ENCODE measurements around the gene ALOX5.

The ALOX5 gene

GRCh38 chr10:45442662-45443061, 68.6 kb downstream of the ALOX5 start:
- DNase-seq (ENCODE audit: low read depth), result no peak
- H3K4me3 ChIP-seq (ENCODE audit: low read depth, low read length), result no peak overlapping the region
- no peak for TF ChIP-seq CTCF (IDR thresholded peaks at IDR 0.05; ENCODE audit: control insufficient read depth, extremely low read depth, insufficient read depth)

- TF ChIP-seq CTCF (IDR thresholded peaks at IDR 0.05; ENCODE audit: control insufficient read depth, extremely low read depth, insufficient read depth), result no peak
- DNase-seq (ENCODE audit: low read depth), result no peak
- no peak overlapping the region for H3K4me3 ChIP-seq (ENCODE audit: low read depth, low read length)
Measured at GRCh38 chr10:45443101-45444009, 69.3 kb downstream of the ALOX5 start.

- DNase-seq (ENCODE audit: low read depth), result no peak
- H3K4me3 ChIP-seq (ENCODE audit: low read depth, low read length), result no peak overlapping the region
- TF ChIP-seq CTCF (IDR thresholded peaks at IDR 0.05; ENCODE audit: control insufficient read depth, extremely low read depth, insufficient read depth), result no peak
Measured at GRCh38 chr10:45444022-45444421, 70.0 kb downstream of the ALOX5 start.

GRCh38 chr10:45444976-45445898, 71.2 kb downstream of the ALOX5 start:
- peak; percentile 55 for DNase-seq (ENCODE audit: low read depth)
- no peak for TF ChIP-seq CTCF (IDR thresholded peaks at IDR 0.05; ENCODE audit: control insufficient read depth, extremely low read depth, insufficient read depth)
- H3K4me3 ChIP-seq (ENCODE audit: low read depth, low read length), result no peak overlapping the region

- TF ChIP-seq CTCF (IDR thresholded peaks at IDR 0.05; ENCODE audit: control insufficient read depth, extremely low read depth, insufficient read depth), result no peak
- DNase-seq (ENCODE audit: low read depth), result no peak
- H3K4me3 ChIP-seq (ENCODE audit: low read depth, low read length), result no peak overlapping the region
Measured at GRCh38 chr10:45446858-45447257, 72.8 kb downstream of the ALOX5 start.

- H3K4me3 ChIP-seq (ENCODE audit: low read depth, low read length), result no peak overlapping the region
- no peak for DNase-seq (ENCODE audit: low read depth)
- no peak for TF ChIP-seq CTCF (IDR thresholded peaks at IDR 0.05; ENCODE audit: control insufficient read depth, extremely low read depth, insufficient read depth)
Measured at GRCh38 chr10:45447416-45447815, 73.4 kb downstream of the ALOX5 start.

All from LNCaP clone FGC (cell line).